Measurements from ENCODE around the gene CFAP157.

CFAP157 gene

GRCh38 chr9:127706836-127707241 is at the start of gene CFAP157:
Gene CFAP157, plus strand, starts transcription at chr9:127706988. Its CDS starts 44 bp downstream, at chr9:127707032.
- intact Hi-C loops (cut with micrococcal nuclease), result no loop called here

GRCh38 chr9:127658428-127658827 is 48.4 kb upstream of the CFAP157 start:
- Mint-ChIP-seq H3K4me3 (no peak overlapping the region), H3K4me1 (ENCODE audit: low read depth) (no peaks in the 10 kb centered on the region), H3K36me3 (ENCODE audit: low read depth) (peaks cover 10% of the 10 kb centered on the region), H3K27ac (no peak overlapping the region), H3K9me3 (no peaks in the 10 kb centered on the region), H3K27me3 (no peaks in the 10 kb centered on the region)
- intact Hi-C loops (cut with micrococcal nuclease), result no loop called here

More at GRCh38 chr9:127706836-127707241, at the start of gene CFAP157:
- Mint-ChIP-seq H3K9me3 (peaks cover 8% of the 10 kb centered on the region), H3K4me3 (no peak within 1 kb of the TSS), H3K27me3 (peaks cover 20% of the 10 kb centered on the region), H3K4me1 (ENCODE audit: low read depth) (peaks cover 16% of the 10 kb centered on the region), H3K27ac (peak within 1 kb of the TSS; percentile 42), H3K36me3 (ENCODE audit: low read depth) (peaks cover 3% of the 10 kb centered on the region)

- Mint-ChIP-seq H3K27me3 (no peaks in the 10 kb centered on the region), H3K9me3 (no peaks in the 10 kb centered on the region), H3K27ac (no peak overlapping the region), H3K4me3 (no peak overlapping the region), H3K36me3 (ENCODE audit: low read depth) (peaks cover 13% of the 10 kb centered on the region), H3K4me1 (ENCODE audit: low read depth) (no peaks in the 10 kb centered on the region)
- intact Hi-C loops (cut with micrococcal nuclease), result no loop called here
These were observed 45.7 kb upstream of the CFAP157 start for GRCh38 chr9:127660886-127661741.

DNA sequence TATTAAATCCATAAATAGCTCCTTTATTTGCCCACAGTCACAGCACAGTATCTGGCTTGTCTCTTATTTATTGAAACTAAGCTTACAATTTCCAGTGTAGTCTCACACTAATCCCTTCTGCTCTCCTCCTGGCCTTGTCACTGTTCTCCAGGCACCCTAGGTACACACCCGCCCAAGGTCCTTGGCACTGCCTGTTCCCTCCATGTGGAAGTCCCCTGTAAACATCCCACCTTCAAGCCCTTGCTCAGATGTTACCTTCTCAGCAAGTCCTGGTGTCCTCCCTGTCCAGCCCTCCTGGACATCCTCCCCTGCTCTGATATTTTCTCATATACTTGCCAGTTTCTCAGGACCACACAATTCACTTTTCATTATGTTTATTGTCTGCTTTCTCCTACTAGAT is 44.2 kb upstream of the CFAP157 start:
- H3K9me3 Mint-ChIP-seq, result no peaks in the 10 kb centered on the region
- H3K4me1 Mint-ChIP-seq (ENCODE audit: low read depth), result no peaks in the 10 kb centered on the region
- intact Hi-C loops (cut with micrococcal nuclease), result no loop called here
- H3K4me3 Mint-ChIP-seq, result no peak overlapping the region
- no peaks in the 10 kb centered on the region for H3K27me3 Mint-ChIP-seq
- H3K36me3 Mint-ChIP-seq (ENCODE audit: low read depth), result peaks cover 13% of the 10 kb centered on the region
- no peak overlapping the region for H3K27ac Mint-ChIP-seq

DNA sequence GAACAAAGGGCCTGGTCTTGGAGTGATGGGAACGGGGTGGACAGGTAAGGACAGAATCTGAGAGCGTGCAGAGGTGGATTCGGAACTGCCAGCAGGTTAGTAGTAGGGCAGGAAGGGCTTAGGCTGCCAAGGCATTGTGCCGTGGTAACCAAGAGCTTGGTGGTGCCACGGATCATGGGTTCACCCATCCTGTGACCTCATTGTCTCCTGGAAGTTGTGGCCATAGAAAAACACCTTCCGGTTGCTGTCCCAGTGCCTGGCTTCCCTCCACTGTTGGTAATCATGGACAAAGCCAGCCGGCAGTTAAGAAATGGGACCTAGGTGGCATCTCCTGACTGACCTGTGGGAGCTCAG is 42.5 kb upstream of the CFAP157 start:
- peaks cover 13% of the 10 kb centered on the region for H3K36me3 Mint-ChIP-seq (ENCODE audit: low read depth)
- intact Hi-C loops (cut with micrococcal nuclease), result no loop called here
- no peak overlapping the region for H3K27ac Mint-ChIP-seq
- no peaks in the 10 kb centered on the region for H3K4me1 Mint-ChIP-seq (ENCODE audit: low read depth)
- no peaks in the 10 kb centered on the region for H3K9me3 Mint-ChIP-seq
- no peaks in the 10 kb centered on the region for H3K27me3 Mint-ChIP-seq
- no peak overlapping the region for H3K4me3 Mint-ChIP-seq

GRCh38 chr9:127664678-127665507 is 41.9 kb upstream of the CFAP157 start:
- H3K4me3 Mint-ChIP-seq, result no peak overlapping the region
- no peak overlapping the region for H3K27ac Mint-ChIP-seq
- H3K36me3 Mint-ChIP-seq (ENCODE audit: low read depth), result peaks cover 11% of the 10 kb centered on the region
- no peaks in the 10 kb centered on the region for H3K4me1 Mint-ChIP-seq (ENCODE audit: low read depth)
- H3K9me3 Mint-ChIP-seq, result no peaks in the 10 kb centered on the region
- H3K27me3 Mint-ChIP-seq, result no peaks in the 10 kb centered on the region
- intact Hi-C loops (cut with micrococcal nuclease), result no loop called here

DNA sequence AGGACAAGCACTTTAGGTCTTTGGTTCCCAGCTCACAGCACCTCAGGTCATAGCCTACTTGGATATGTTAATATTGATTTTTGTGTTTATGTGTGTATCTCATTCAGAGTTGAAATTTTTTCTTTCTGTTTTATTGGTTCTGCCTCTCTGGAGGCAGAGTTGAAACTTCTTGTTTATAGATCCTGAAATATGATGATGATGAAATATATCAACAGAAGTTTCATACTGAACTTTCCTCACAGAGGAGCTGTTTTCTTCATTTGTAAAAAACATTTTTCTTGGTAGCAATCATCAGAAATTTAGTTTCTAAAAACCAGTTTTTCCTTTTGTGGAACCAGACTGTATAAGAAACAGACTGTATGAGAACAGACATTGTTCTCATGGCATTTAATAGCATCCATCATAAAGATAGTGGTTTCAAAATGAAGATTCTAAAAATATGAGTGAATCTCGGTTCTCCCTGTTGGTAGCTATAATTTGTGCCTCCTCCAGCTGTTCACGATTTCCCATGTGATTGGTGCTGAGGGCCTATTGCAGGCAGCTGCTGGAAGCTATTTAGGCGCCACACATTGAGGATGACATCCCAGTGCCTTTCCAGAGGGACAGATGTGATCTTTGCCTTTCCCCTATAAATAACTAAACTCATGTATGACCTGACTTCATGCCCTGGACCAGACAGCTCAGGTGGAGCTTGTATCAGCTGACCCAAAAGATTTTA is 39.5 kb upstream of the CFAP157 start:
- Mint-ChIP-seq H3K27ac (no peak overlapping the region), H3K36me3 (ENCODE audit: low read depth) (peaks cover 25% of the 10 kb centered on the region), H3K4me3 (no peak overlapping the region), H3K4me1 (ENCODE audit: low read depth) (no peaks in the 10 kb centered on the region), H3K27me3 (no peaks in the 10 kb centered on the region), H3K9me3 (no peaks in the 10 kb centered on the region)
- intact Hi-C loops (cut with micrococcal nuclease), result no loop called here

- Mint-ChIP-seq H3K27me3 (no peaks in the 10 kb centered on the region), H3K4me3 (no peak overlapping the region), H3K27ac (no peak overlapping the region), H3K4me1 (ENCODE audit: low read depth) (no peaks in the 10 kb centered on the region), H3K9me3 (no peaks in the 10 kb centered on the region), H3K36me3 (ENCODE audit: low read depth) (peaks cover 30% of the 10 kb centered on the region)
- intact Hi-C loops (cut with micrococcal nuclease), result no loop called here
These were observed 38.9 kb upstream of the CFAP157 start for GRCh38 chr9:127667906-127668305.

DNA sequence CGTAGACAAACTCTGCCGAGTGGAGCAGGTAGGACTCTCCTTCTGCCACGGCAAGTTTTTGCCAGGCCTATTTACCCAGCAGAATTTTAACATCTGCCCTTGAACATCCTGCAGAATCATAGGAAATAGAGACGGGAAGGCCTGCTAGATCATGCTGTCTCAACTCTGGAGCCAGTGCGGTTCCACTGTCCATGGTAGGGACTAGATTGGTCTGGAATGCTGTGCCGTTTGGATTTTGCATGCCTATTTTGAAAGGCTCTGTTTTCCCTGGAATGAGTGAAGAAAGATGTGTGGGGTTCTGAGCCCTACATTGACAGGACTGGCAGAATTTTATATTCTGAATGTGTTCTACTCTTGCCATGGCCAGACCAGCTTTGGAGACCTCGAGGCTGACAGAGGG is 33.6 kb upstream of the CFAP157 start:
- Mint-ChIP-seq H3K27ac (no peak overlapping the region), H3K36me3 (ENCODE audit: low read depth) (peaks cover 31% of the 10 kb centered on the region), H3K9me3 (no peaks in the 10 kb centered on the region), H3K4me3 (no peak overlapping the region), H3K4me1 (ENCODE audit: low read depth) (no peaks in the 10 kb centered on the region), H3K27me3 (no peaks in the 10 kb centered on the region)
- intact Hi-C loops (cut with micrococcal nuclease), result no loop called here

DNA sequence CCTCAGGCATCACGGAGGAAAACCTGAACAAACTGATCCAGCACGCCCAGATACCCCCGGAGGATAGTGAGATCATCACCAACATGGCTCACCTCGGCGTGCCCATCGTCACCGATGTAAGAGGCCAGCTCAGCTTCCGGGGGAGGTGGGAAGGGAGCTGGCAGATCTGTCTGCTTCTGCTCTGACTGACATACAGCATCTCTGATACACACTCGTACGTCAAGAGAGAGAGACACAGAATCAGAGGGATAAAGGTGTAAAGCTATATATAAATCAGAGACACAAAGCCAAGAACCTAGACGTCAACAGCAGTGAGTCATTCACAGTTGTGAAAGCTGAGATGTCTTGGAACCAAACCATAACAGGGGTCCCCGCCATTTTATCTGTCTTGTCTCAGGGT is 30.1 kb upstream of the CFAP157 start:
- Mint-ChIP-seq H3K27me3 (no peaks in the 10 kb centered on the region), H3K4me3 (no peak overlapping the region), H3K36me3 (ENCODE audit: low read depth) (peaks cover 39% of the 10 kb centered on the region), H3K4me1 (ENCODE audit: low read depth) (no peaks in the 10 kb centered on the region), H3K9me3 (no peaks in the 10 kb centered on the region), H3K27ac (no peak overlapping the region)
- intact Hi-C loops (cut with micrococcal nuclease), result no loop called here

- Mint-ChIP-seq H3K27me3 (no peaks in the 10 kb centered on the region), H3K9me3 (no peaks in the 10 kb centered on the region), H3K27ac (no peak overlapping the region), H3K4me3 (no peak overlapping the region), H3K36me3 (ENCODE audit: low read depth) (peaks cover 28% of the 10 kb centered on the region), H3K4me1 (ENCODE audit: low read depth) (no peaks in the 10 kb centered on the region)
- intact Hi-C loops (cut with micrococcal nuclease), result no loop called here
These were observed 27.3 kb upstream of the CFAP157 start for GRCh38 chr9:127679506-127679905.

- Mint-ChIP-seq H3K9me3 (no peaks in the 10 kb centered on the region), H3K36me3 (ENCODE audit: low read depth) (peaks cover 28% of the 10 kb centered on the region), H3K27ac (no peak overlapping the region), H3K27me3 (no peaks in the 10 kb centered on the region), H3K4me1 (ENCODE audit: low read depth) (no peaks in the 10 kb centered on the region), H3K4me3 (no peak overlapping the region)
- intact Hi-C loops (cut with micrococcal nuclease), result no loop called here
These were observed 26.6 kb upstream of the CFAP157 start for GRCh38 chr9:127680226-127680625.

DNA sequence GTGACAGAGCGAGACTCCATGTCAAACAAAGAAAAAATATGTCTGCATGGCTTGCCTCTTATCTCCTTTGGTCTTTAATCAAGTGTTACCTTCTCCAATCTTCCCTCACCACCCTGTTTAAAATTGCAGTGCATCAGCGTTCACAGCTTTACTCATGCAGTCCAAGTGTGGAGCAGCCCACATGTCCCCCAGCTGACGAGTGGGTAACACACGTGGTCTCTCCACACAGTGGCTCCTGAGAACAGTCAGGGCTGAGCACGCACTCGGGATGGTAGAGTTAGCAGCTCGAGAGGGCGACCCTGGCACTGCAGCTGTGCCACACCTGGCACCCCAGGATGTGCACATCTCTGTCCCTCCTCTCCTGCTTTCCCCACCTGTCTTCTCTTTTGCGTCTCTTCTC is 25.9 kb upstream of the CFAP157 start:
- intact Hi-C loops (cut with micrococcal nuclease), result no loop called here
- Mint-ChIP-seq H3K9me3 (no peaks in the 10 kb centered on the region), H3K4me1 (ENCODE audit: low read depth) (no peaks in the 10 kb centered on the region), H3K4me3 (no peak overlapping the region), H3K36me3 (ENCODE audit: low read depth) (peaks cover 28% of the 10 kb centered on the region), H3K27ac (no peak overlapping the region), H3K27me3 (no peaks in the 10 kb centered on the region)
